Left renal cortex interstitium (tissue), 4 donors: Measurements from ENCODE around the gene WDR20. TPM values are rescaled to one million over a fixed set of nuclear protein-coding genes. Genes with fewer than 3 reads are reported as not detected.
"Not testable (repeated sequence)": the region's sequence is repeated elsewhere in the genome, so short reads cannot be mapped to it uniquely, and the experiment has no call there.

Experiments used
- DNase-seq, 4 donors: peaks; one replicate each; pipeline ENCODE4 v3.0.0-alpha.2; 2013; ENCODE audit warnings: low read depth in 4 of 4, low spot score in 2 of 4, missing footprints in 1 of 4
- polyA plus RNA-seq, 4 donors: library from polyadenylated mRNA; unstranded; fragments of 120-200 nt; gene quantifications; one replicate each; pipeline ENCODE4 v1.2.1, GENCODE V29; 2013; ENCODE audit not compliant: insufficient read length in 4 of 4

WDR20 gene
- polyA plus RNA-seq, 4 donors = 28.1 to 33.3 (median 29.9) TPM

DNA sequence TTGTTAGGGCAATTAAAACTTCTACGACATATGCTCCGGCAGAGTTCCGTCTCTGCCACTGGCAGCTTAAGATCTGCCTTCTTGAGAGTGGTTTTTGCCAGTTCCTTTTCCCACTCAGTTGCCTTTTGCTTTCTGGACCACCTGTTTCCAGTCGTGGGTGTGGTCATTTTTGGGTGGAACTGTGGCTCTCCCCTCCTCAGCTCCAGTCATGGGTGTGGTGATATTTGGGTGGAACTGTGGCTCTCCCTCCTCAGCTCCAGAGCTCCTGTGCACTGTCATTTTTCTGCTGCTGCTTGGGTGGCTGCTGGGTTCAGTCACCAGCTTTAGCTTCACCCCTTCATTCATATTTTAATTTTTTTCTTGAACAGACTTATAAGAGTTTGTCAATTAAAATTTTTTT is 25.3 kb downstream of the WDR20 start:
- DNase-seq = no peak

DNA sequence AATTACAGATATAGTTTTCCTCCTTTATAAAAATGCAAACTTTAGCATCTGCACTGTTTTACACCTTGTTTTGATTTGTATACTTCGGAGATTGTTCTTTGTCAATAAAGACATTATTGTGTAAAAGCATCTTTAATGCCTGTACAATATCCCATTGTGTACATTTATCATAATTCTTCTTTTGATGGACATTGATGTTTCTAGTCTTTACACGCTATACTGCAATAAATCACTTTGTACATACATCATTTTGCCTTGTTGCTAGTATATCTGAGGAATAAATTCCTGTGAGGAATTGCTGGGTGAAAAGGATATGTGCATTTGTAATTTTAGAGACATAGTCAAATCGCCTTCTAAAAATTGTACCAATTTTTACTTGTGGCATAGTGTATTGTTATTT is 30.4 kb downstream of the WDR20 start:
- no peak for DNase-seq

DNA sequence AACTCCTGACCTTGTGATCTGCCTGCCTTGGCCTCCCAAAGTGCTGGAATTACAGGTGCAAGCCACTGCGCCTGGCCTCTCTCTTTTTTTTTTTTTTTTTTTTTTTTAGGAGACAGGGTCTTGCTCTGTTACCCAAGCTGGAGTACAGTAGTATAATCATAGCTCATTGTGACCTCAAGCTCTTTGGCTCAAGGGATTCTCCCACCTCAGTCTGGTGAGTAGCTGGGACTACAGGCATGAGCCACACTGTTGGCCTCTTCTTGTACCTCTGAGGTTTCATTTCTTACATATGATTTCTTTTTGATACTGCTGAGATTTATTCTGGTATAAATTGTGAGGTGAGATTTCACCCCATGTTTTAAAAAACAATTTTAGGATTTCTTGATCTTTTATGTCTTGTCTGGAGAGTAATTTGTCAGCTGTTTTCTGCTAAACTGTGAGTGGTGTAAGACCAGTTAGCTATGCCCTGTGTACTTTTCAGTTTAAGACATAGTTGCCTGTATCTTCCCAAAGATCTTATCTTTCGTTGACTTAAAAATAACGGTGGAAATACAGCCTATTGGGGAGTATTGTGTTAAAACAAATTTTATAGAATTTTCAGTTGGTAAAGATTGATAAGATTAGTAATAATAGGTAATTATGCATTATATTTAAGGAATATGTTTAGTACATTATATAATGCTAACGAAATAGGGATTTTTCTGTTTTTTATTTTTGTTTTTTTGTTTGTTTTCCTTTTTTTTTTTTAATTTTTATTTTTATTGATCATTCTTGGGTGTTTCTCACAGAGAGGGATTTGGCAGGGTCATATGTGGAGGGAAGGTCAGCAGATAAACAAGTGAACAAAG is 31.7 kb downstream of the WDR20 start:
- no peak for DNase-seq

DNA sequence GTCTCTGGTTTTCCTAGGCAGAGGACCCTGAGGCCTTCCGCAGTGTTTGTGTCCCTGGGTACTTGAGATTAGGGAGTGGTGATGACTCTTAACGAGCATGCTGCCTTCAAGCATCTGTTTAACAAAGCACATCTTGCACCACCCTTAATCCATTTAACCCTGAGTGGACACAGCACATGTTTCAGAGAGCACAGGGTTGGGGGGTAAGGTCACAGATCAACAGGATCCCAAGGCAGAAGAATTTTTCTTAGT is 32.2 kb downstream of the WDR20 start:
- DNase-seq = not testable (repeated sequence)

DNA sequence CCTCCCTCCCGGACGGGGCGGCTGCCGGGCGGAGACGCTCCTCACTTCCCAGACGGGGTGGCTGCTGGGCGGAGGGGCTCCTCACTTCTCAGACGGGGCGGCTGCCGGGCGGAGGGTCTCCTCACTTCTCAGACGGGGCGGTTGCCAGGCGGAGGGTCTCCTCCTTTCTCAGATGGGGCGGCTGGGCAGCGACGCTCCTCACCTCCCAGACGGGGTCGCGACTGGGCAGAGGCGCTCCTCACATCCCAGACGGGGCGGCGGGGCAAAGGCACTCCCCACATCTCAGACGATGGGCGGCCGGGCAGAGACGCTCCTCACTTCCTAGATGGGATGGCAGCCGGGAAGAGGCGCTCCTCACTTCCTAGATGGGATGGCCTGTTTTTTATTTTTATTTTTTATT is 33.0 kb downstream of the WDR20 start:
- DNase-seq = not testable (repeated sequence)

DNA sequence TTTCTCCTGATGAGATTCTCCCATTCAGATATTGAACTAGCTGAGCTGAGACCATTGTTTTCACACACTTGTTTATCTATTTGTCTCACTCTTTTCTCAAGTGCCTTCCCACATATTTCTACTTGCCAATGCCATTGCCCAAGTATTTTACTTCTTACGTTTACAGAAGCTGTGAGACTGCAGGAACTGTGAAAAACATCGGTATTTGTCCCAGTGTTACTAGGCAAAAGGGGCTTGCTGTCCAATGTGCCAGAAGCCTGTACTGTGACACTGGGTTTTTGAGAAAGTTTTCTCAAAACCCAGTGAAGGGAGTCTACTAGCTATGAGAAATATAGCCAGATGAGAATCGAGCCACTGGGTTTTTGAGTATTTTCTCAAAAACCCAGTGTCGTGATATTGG is 37.5 kb downstream of the WDR20 start:
- no peak for DNase-seq

DNA sequence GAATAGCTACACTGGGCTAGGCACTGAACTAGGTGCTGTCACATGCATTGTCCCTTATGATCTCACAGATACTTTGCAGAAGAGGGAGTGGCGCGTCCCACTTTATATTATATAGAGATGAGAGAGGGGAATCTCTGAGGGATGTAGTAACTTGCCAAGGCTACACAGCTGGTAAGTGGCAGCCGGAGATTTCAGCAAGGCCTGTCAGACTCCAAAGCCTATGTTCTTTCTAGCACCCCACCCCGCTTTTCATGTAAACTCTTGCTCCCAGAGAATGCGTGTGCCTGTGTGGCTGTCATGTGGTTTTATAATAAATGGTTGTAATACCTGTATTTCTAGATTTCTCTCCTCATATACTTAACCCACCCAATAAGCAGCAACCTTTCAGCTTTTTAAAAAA is 39.1 kb downstream of the WDR20 start:
- no peak for DNase-seq

DNA sequence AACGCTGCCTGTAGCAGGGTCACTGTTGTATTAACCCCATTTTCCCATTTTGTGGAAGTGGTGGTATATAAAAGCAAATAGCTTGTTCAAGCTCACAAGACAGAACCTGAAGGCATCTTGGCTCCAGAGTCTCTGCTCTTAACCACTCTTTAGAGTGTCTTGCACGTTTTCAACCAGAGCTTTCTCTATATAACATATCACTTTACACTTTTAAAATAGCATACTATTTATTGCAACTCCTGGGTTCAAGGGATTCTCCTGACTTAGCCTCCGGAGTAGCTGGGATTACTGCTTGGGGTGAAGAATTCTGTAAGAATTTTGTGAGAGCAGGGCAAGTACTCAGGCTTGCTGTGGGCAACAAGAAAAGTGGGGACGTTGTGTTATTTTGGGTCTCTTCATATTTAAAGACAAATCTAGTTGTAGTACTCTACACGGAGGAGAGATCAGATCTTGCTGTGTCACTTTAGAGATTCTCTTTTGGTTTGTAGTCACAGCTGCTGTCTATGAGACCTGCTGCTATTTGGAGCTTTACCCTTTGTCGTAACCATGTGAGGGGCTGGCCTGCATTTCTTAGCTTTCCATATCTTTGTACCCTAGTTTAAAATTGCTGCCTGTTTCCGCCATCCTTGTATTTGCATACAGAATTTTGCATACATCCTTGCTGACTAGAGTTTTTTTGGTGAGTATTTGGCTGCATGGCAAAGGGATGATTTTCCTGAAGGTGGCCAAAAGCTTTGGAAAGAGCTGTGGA is 40.7 kb downstream of the WDR20 start:
- no peak for DNase-seq

DNA sequence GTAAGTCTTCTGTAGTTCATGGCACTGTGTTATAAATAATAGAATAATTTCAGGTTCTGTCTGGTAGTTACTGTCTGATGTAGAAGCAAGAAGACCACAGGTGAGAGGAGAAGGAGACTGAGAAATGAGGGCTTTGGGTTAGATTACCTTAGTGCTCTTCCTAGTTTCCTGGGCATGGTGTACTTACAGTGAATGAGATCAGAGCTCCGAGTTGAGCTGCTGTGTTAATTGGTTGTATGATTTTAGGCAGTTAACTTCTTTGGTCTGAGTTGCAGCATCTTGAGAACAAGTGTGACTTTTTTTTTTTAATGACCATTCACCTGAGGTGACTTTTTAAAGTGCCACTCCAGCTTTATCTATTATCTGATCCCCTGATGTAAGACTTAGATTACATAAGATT is 41.5 kb downstream of the WDR20 start:
- DNase-seq = no peak

DNA sequence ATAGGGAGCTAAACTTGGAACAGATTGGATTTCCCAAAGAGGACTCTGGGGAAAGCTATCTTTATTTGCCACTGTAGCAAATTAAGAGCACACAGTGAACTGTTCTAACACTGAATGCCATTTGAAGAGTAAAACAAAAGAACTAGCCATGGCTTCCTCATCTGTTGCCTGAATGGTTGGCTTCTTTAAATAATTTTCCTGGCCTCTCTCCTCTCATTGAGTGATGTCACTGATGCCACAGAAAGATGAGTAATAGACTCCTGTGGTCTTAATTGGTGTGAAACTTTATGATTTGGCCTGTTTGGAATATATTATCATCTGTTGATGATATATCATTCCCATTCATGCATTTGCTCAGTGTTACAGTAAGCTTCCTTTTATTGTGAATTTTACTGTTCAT is 42.5 kb downstream of the WDR20 start:
- DNase-seq = no peak

DNA sequence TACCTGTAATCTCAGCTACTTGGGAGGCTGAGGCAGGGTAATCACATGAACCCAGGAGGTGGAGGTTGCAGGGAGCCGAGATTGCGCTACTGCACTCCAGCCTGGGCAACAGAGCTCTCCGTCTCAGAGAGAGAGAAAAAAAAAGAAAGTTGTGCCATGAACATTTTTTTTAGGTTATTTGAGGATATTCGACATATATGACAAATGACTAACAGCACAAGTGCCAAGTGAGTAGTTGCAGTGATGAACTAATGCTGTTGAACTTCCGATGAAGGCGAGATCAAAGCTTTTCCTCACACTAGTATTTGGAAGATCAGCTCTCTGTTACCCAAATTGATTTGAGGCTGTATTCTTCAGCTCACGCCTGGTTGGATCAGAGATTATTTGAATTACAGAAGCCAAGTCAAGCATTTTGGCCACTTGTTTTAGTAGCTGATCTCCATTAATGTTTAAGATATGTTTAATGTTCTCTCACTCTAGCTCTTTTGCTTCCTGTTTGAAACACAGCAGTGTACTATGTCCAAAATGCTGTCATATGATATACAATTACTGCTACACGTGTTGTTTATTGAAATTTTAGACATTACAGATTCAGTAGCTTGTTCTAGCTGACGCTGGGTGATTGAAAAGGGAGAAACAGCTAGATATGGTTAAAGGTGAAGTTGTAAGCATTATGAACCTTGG is 43.4 kb downstream of the WDR20 start:
- DNase-seq = no peak

DNA sequence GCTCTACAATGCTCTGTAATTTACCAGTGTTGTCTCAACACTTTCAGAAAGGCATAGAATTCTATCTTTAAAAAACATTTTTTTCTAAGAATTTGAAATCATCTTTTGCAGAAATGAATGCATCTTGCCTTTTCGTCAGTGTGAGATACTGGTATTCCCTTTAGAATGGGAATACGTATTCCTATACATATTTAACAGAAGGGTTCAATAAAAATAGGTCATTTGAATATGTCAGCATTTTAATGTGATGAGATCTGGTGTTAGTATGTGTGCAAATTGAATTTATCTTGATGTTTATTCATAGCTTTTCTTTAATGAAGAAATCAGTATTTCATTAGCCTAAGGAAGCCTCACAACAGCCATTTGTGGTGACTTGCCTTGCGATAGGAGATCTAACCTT is 44.2 kb downstream of the WDR20 start:
- DNase-seq = no peak

DNA sequence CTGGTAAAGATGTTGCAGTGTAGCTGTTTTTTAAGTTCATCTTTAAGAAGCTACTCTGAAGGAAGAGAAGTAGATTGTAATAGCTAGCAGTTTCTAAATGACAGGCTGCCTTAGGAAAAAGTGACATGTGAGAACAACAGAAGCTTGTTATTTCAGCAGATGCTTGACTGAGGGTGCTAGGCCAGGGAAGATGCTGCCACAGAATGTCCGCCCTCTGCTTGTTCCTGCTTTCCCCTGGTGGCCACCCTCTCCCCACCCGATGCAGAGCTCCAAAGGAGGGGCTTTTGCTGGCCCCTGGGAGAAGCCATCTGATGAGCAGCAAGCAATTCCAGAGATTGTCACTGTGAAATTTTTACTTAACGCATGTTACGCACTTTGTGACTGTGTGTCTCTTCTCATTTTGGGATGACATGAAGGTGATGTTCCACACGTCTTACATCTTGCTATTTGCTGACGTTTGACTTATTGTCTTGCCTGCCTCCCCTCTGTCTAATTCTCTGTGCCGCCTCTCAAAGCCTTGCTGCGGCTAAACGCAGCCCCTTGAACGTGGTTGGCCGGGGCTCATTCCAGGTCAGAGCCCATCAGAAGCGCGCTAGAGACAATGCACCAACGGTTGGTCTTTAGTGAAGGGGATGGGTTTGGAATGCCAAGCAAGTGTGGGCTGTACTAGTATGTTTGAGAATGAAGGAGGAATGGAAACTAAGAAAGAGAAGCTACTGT is 44.8 kb downstream of the WDR20 start:
- no peak for DNase-seq

DNA sequence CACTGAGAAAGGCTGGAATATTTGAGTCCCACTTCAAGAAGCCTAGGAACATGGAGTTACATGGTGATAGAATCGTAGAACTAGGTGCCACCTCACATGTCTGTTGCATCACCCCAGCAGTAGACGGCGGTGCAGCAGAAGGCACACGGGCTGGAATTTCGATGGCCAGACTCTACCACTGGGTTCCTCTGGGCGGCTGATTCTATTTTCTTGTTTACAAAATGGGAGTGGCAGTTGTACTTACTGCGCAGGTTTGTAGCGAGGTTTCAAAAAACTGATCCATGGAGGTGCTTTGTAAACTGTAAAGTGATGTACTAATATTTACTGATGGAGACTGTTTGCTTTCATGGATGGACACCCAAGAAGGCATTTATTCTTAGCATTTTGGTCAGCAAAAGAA is 45.7 kb downstream of the WDR20 start:
- DNase-seq = no peak

DNA sequence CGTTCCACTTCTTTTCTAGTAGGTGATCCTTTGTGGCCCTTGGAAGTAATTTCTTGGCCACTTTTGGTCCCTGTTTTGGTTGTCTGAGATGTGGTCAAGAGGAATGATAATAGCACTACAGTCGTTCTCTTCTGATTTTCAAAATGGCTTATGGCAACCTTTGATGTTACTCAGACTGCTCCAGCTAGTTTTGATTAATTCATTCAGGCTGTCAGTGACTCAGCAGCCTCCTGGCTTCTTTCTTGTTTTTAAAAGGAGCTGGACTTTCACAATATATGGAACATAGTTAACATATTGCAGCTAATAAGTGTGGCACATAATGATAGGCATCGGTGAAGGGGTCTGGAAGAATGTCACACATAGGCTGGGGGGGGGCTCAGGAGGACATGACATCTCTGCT is 47.3 kb downstream of the WDR20 start:
- no peak for DNase-seq

DNA sequence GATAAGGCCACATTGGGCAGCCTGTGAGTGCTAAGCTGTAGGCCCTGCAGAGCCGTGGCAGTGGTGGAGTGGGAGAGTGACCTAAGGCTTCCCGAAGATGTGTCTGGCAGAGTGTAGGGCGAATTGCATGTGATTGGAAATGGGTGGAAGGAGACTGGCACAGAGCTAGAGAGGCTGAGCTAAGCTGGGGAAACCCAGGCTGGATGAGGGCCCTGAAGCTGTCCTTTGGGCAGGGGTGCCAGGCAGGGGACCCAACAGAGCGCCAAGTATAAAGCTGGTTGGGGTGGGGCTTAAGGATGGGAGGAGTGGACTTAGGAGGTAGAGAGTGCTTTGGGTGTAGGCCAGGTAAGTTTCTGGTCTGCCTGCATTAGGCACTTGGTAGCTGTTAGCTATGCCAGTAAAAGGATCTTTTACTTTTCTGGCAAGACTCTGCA is 47.9 kb downstream of the WDR20 start:
- no peak for DNase-seq

DNA sequence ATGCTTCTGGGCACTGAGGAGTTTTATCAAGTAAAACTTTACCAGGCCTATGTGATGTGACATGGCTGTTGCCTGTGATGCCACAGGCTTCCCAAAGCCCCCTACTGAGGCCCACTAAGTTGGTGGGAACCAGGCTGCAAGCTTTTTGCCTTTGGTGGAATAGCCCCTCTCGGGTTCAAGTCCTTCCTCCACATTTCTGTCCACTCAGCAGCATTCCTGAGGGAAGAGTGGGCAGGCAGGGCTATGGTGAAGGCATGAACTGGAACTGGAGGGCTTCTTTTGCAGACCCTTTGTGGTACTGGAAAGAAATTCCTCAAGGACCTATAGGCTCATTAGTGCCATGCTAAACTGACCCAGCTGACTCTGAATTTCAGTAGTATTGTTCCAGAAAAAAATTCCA is 48.5 kb downstream of the WDR20 start:
- DNase-seq = no peak

DNA sequence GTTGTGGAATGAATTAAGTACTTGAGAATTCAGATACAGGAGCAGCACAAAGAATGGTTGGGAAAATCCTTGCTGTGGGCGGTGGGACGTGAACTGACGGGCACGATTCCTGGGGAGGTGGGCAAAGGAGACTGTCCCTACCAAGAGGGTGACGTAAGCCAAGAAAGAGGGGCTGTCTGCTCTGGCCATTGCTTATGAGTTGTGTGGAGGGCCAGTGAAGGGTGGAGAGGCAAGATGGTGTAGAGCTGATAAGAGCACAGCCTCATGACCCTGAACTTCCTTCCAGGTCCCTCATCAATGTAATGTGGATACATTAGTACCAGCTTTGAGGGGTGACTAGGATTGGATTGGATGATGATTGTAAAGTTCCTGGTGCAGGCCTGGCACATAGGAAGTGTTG is 50.2 kb downstream of the WDR20 start:
- DNase-seq = no peak

DNA sequence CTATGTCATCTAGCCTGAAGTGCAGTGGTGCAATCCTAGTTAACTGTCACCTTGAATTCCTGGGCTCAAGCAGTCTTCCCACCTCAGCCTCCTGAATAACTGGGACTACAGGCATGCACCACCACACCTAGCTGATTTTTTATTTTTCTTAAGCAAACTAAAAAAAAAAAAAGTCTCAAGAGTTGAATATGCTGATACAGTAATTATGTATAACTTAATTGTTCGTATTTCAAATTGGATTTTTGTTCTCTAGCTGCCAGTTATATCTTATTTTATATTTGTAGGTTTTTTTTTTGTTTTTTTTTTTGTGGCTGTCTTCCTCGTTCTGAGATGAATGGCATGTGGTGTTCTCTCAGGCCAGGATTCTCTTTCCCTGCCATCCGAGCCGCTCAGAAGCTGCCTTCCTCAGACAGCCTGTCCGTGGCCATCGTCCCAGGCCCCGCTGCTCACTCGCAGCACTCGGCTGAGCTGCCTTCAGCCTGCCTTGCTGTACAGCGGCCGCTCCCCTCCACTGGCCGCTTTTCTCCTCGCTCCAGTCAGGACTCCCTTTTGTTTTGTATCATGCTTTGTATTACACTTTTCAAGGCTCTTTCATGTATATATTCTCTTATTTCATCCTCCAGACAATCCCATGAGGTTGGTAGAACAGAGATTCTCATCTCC is 53.3 kb downstream of the WDR20 start:
- DNase-seq = no peak

DNA sequence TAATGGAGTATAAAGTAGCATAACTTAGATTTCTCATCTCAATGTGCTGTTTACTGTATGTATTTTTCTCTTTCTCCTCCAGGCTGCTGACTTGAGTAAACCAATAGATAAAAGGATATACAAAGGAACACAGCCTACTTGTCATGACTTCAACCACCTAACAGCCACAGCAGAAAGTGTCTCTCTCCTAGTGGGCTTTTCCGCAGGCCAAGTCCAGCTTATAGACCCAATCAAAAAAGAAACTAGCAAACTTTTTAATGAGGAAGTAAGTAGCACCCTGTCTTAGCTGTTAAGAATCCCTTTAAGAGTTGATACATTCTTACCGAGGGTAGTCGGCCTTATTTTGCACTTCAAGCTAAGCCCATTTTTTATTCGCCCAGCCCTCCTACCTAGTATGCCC is 55.2 kb downstream of the WDR20 start:
- DNase-seq = no peak

DNA sequence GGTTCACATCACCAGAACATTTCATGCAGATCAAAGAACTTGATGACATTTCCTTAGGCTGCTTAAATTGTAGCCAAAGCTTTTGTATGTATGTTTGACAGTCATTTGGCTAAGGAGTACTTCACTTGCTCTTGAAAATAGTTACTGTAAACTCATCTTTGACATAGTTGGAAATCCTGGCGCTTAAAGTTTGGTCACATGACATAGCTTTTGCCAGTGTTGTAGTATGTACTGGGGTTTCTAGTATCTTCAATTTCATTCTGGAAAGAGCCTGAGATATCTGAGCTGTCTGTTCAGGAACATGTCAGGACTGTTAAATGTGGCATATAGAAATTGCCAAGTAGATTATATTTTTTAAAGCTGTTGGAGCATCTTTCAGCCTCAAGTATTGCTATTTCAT is 55.7 kb downstream of the WDR20 start:
- no peak for DNase-seq
